ENCODE data around the gene CDH4. TPM values are rescaled to one million over a fixed set of nuclear protein-coding genes. Genes with fewer than 3 reads are reported as not detected.

CDH4 gene
- total RNA-seq, 2 experiments from 2014 or later, result not detected

DNA sequence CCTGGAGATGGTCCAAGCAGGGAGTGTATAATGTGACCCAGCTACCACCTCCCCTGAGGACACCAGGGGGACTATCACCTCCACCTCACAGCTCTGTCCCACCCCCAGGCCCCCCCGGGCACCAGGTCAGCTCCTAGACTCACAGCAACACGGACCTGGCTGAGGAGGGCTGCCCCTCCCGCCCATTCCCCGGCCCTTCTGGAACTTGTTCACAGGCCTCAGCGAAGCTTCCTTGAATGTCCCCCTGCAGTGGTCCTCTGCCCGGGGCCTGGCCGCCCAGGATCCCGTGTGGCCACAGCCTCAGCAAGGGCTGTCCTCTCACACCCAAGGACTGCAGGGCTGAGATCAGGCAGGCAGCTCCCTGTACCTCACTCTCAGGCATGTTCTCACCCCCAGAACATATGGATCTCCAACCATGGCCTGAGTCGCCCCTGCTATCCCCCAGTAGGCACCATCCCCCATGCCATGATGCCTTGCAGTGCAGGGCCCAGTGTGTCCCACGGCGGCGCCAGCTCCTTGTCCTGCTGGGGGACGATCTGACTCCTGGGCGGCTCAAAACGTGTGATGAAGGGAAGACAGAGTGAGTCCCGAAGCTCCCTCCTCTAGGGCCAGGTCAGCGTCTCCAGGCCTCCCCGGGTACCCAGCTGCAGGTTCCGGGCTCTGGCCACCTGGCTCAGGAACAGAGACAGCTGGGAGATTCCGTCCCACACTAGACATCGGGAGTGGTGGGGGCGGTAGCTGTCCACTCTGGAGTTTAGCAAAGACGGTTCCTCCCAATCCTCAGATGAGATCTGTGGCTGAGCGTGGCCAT lies 655.2 kb downstream of the CDH4 start:
- Histone ChIP-seq H3K9me3 (ENCODE audit: low read length) (no peaks in the 10 kb centered on the region), H3K9me2 (ENCODE audit: insufficient read depth, low read length) (no peaks in the 10 kb centered on the region), H4K20me1 (ENCODE audit: insufficient read depth, low read length) (no peaks in the 10 kb centered on the region), H3K36me3 (ENCODE audit: insufficient read depth, low read length) (no peaks in the 10 kb centered on the region), H3K4me2 (ENCODE audit: low read length) (no peak overlapping the region), H3K79me2 (ENCODE audit: insufficient read depth, low read depth, low read length) (no peaks in the 10 kb centered on the region), H3K4me1 (ENCODE audit: insufficient read depth, low read length, poor library complexity, severe bottlenecking) (peaks cover 6% of the 10 kb centered on the region), H3K27ac (ENCODE audit: low read depth, low read length, poor library complexity, severe bottlenecking) (no peak overlapping the region), H2AFZ (ENCODE audit: low read length) (no peak overlapping the region), H3K4me3 (ENCODE audit: low read depth, low read length, poor library complexity, severe bottlenecking) (no peak overlapping the region)
- POLR2A ChIA-PET, result no interaction called here
- CTCF ChIA-PET (ENCODE audit: unreplicated experiment), result no interaction called here
- no TSS peak for BruUV-seq (replicated peaks)
- TF ChIP-seq, protein P1, sequence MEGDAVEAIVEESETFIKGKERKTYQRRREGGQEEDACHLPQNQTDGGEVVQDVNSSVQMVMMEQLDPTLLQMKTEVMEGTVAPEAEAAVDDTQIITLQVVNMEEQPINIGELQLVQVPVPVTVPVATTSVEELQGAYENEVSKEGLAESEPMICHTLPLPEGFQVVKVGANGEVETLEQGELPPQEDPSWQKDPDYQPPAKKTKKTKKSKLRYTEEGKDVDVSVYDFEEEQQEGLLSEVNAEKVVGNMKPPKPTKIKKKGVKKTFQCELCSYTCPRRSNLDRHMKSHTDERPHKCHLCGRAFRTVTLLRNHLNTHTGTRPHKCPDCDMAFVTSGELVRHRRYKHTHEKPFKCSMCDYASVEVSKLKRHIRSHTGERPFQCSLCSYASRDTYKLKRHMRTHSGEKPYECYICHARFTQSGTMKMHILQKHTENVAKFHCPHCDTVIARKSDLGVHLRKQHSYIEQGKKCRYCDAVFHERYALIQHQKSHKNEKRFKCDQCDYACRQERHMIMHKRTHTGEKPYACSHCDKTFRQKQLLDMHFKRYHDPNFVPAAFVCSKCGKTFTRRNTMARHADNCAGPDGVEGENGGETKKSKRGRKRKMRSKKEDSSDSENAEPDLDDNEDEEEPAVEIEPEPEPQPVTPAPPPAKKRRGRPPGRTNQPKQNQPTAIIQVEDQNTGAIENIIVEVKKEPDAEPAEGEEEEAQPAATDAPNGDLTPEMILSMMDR (conservative IDR thresholded peaks at IDR 0.05; ENCODE audit: low read length), result no peak
- TF ChIP-seq EZH2phosphoT487 (IDR thresholded peaks at IDR 0.05; ENCODE audit: borderline replicate concordance, low read depth, low read length), result no peak
- intact Hi-C loops (cut with micrococcal nuclease; ENCODE audit: unreplicated experiment), result no loop called here
- no peak for DNase-seq (ENCODE audit: low spot score)

DNA sequence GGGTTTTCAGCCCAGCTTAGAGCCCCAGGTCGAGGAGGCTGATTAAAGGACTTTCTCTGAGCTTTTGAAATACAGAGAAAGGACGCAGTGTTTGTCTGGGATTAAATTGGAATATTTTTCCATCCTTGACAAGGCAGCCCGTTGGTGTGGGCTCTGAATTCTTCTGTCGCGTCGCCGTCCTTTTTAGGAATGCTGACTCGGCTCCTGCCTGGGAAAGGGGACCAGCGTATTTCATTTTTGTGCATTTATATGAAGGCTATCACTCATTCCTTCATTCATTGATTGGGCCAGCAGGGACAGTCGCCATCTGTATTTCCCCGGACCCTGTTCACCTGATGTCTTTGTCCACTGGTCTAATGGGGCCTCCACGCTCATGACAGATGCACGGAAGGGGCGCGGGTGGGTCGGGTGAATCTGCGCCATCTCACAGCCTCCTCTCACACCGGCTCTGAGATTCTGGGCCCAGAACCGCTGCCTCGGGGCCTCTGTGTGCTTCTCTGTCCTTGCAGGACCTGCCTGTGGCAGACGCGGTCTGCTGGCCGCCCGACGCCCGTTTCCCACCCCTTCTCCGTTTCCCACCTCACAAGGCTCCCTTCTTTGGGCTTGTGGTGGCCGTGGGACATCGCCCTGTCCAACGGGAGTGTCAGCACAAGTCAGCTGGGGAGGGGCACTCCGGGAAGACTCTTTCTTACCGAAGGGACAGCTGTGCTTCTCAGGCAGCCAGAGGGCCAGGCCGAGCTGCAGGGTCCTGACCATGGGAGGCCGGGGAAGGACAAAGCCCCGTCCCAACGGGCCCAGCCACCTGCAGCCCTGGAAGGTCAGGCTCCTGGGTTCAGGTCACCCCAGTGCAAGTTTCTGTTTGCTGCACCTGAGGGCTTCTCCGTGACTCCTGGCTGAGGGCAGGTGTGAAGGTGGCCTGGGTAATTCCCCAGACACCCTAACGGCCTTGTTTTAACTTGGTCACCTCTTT lies 656.3 kb downstream of the CDH4 start:
- CTCF ChIA-PET (ENCODE audit: unreplicated experiment), result no interaction called here
- POLR2A ChIA-PET, result no interaction called here
- TF ChIP-seq EZH2phosphoT487 (IDR thresholded peaks at IDR 0.05; ENCODE audit: borderline replicate concordance, low read depth, low read length), result no peak
- TF ChIP-seq, protein P1 (conservative IDR thresholded peaks at IDR 0.05; ENCODE audit: low read length), result no peak
- Histone ChIP-seq H3K4me1 (ENCODE audit: insufficient read depth, low read length, poor library complexity, severe bottlenecking) (peaks cover 16% of the 10 kb centered on the region), H3K4me2 (ENCODE audit: low read length) (no peak overlapping the region), H4K20me1 (ENCODE audit: insufficient read depth, low read length) (no peaks in the 10 kb centered on the region), H3K79me2 (ENCODE audit: insufficient read depth, low read depth, low read length) (no peaks in the 10 kb centered on the region), H2AFZ (ENCODE audit: low read length) (no peak overlapping the region), H3K4me3 (ENCODE audit: low read depth, low read length, poor library complexity, severe bottlenecking) (no peak overlapping the region), H3K36me3 (ENCODE audit: insufficient read depth, low read length) (no peaks in the 10 kb centered on the region), H3K9me2 (ENCODE audit: insufficient read depth, low read length) (no peaks in the 10 kb centered on the region), H3K27ac (ENCODE audit: low read depth, low read length, poor library complexity, severe bottlenecking) (no peak overlapping the region), H3K9me3 (ENCODE audit: low read length) (no peaks in the 10 kb centered on the region)
- intact Hi-C loops (cut with micrococcal nuclease; ENCODE audit: unreplicated experiment), result no loop called here
- BruUV-seq (replicated peaks), result no TSS peak
- no peak for DNase-seq (ENCODE audit: low spot score)

Data from OCI-LY7 (cell line).